ENCODE measurements around the gene TMEM30A.
A peak's percentile ranks its signal among the peaks of the same experiment; 100 is the strongest.

TMEM30A gene

DNA sequence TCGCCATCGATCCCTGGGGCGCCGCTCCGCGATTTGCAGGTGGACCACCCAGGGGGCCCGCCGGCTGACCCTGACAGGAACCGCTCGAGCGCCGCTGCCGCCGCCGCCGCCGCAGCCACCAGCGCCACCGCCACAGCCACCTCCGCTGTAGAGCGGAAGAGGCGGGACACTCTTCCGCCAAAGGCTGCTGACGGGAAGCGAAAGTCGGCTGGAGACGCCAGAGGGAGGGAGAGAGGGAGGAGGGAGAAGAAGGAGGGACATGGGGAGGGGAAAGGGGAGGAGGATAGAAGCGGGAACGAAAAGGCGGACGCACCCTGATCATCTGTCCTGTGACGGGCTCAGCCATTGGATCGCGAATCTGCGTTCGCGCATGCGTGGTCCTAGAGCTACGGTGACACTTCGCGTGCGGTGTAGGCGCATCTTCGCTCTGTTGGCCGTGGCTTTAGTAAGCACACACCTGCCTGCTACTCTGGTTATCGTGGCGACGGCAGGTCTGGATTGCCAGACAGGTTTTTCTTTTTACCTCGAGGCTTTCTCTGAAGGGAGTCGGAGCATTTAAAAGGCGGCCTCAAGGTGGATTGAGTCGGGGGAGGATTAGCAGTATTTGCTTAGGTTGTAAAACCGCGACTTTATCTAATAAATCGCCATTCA lies at the start of gene TMEM30A:
Gene TMEM30A (minus strand): TSS at position 161 of the 651 bp plus-strand sequence. CDS start 154 bp downstream, at position 7.
- DNase-seq, result peak; percentile 98

DNA sequence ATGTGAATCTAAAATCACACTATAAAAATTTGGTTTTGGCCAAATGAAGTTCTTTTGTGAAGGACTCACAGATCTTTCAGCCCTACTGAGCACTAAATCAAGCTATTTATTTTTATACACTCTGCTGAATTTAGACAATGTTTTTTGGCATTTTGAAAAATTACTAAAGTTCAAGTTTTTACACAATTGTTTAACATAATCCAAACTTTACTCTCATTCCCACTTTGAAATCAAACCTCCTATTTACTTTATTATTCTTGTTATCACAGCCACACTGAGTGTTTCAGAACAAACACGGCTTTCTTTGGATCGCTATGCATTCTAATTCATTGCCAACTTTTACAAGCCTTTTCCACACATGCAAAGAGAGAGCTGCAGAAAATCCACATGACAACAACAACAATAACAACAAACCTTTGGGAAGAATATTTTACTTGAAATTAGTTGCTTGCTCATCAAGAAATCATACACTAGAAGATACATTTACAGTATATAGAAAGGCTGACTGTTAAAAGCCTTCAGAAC lies 49.1 kb upstream of the TMEM30A start:
- DNase-seq, result no peak

DNA sequence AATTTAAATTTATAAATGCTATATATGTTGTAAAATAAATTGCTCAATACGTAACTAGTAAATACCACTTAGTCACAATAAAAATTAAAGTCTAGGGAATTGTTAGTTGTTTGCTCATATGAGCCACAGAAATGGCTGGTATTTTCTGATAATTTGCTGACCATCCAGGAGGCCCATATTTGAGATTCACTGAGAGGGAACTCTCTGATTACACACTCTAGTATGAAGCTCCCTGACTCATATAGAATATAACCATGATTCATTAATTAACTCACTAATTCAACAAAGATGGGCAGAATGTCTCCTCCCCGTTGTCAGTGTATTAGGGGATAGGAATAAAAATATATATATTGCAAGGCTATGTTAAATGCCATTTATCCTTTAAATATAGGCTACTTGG lies 46.6 kb upstream of the TMEM30A start:
- DNase-seq, result no peak

DNA sequence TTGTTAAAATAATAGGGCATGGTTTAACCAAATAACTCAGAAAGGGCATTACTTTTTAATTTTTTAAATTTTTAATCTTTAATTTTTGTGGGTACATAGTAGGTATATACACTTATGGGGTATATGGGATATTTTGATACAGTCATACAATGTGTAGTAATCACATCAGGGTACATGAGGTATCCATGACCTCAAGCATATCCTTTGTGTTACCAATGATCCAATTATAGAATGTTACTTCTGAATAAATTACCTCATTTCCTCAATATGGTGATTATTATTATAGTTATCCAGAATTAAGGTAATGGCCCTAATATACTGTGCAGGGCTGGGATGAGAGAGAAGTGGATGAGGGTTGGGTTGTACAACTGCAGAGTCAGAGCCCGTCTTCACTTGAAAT lies 45.1 kb upstream of the TMEM30A start:
- DNase-seq, result no peak

DNA sequence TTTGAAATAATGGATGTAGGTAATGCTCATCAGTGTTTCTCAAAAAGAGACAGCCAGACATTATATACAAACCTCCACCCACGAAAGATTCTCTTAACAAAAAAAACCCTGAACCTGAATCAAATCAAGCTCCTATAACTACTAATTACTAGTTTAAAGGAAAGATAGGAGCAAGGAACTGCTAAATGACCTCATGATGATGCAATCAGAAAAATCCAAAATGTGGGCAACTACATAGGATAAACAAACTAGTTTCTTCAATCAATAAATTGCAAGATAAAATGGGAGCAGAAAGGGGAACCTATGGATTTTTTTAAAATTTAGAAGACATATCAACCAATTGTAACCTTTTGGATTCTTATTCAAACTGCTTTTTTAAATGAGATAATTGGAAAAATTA lies 43.2 kb upstream of the TMEM30A start:
- DNase-seq, result no peak

DNA sequence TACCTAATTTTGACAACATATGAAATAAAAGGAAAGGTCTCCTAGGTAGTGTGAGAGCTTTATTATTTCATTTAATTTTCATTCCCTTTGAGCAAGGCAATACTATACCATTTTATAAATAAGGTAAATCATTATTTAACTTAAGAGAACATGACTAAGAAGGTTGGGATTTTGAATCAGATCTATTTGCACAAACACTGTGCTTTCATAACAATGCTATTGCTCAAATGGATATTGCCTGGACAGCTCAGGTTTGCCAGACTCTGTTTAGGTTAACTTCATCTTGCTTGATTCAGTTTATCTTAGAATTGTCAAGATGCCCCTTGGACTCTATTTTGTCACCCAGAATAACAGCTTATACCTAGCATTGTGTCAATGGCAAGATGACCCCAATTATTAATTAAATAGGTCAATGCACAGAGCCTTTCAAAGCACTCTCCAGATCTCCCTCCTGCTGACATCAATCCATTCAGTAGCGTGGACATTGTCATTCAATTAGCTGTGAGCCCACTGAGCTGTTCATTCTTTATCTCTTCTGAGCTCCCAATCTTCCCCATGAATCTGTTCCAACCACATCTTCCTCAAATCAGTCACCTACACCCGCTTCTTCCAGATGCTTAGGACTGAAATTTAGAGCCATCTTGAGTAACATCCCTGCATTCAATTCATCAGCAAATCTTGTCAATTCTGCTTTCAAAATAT lies 42.1 kb upstream of the TMEM30A start:
- no peak for DNase-seq

DNA sequence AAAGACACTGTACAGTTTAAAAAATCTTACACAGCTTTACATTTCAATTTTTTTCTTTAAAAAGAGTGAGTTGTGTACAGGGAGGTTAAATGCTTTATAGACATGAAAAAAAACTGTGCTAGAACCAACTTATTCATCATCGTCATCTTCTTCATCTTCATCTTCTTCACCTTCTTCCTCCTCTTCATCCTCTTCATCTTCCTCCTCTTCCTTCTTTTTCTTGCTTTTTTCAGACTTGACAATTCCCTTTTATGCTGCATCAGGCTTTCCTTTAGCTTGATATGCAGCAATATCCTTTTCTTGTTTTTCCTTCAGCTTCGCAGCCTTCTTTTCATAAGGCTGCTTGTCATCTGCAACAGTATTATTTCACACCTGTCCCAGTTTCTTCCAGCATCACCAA lies 34.3 kb upstream of the TMEM30A start:
- DNase-seq, result no peak

DNA sequence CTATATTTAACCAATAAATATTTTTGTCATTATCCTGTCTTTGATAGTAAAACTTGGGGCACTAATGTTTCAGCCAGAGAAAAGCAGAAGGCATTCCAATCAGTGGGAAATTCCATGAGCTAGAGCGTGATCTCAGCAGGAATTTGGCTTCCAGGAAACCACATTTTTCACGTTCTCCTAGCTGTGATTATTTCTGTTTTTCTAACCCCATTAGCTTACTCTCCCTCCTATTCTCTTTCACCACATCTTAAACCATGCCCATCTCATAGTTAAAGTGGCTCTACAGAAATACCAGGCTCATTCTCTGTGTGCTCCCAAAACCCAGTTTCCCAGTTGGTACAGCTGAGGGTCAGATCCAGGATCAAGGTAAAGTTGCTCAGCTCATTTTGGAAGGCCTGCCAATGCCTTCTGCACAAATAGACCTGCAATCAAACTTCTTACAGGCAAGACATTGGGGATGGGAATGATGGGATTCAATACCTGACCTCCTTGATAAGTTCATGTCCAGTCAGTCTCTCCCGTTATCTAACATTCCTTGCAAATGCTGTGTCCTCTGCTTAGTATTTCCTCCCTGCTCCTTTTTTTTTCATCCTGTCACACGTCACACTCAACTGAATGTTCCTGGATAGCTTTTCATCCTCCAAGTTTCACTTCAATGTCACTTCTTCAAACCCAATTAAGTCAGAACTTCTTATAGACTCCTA lies 33.1 kb upstream of the TMEM30A start:
- no peak for DNase-seq

DNA sequence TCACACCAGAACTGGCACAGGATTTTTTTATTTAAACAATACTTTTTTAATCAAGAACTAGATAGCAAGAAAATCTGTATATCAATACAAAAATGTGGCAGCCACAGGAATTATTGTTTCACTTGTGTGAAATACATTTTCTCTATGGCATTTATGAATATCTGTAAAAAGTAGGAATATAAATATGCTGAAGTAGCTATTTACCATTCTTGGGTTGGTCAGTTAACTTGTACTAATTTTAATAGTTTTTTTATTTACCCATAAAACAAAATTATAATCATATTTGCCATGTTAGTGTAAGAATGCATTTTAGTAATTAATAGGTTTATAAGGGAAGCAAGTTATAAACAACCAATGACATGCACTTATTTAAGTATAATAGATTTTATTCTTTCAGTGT lies 31.4 kb upstream of the TMEM30A start:
- DNase-seq, result no peak

DNA sequence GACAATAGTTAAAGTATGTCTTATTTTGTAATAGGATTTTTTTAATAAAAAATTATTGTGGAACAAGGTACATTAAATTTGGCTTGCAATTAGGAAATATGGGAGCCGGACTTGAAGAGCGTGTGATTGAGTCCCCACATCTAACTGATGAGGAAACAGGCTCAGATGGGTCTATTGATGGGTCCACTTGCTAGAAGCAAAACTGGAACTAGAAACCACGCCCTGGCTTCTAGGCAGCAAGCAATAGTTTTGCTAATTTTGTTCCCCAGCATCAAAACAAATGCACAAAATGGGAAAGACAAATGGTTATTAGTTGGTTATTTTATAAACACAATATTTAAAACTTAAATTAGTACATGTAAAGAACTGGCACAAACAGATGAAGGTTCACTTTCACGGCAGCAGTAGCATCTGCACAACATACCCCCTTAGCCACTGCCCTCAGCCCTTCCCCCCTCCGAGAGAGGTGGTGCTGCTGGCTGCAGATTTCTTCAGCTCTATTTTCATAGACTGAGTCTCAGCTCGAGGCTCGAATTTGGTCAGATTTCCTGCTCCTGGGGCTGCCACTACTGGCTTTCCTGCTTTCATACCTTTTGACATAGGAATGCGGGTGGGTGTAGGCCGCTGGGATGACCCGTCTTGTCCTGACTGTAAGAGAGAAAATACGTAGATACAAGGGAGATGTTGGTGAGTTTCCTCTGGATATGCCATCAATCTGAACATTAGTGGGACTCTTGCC lies 23.8 kb upstream of the TMEM30A start:
- no peak for DNase-seq

DNA sequence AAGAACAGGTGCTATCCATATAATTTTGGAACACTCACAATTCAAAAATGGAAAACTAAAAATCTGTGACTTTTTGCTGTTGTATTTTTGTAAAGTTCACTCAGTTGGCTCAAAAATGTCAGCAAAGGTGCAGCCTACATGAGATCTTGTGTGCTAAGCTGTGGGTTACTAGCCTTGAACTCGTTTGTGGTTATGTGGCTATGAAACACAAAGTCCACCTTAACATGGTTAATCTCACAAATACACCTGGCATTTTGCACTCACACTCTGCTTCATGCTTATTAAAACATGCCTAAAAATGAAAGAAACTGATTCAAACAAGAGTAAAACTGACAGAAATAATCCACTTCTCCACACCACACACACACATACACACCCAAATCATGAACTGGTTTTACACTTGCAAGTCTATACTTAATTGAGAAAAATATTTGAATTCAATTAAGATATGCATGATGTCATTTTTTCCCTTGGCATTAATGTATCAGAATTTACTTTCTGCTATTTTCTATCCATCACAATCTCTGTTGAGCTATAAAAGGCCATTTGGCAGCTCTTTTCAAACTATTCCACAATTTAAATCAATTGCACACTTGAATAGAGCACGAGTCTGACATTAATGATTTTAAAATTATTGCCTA lies 22.9 kb upstream of the TMEM30A start:
- DNase-seq, result no peak

DNA sequence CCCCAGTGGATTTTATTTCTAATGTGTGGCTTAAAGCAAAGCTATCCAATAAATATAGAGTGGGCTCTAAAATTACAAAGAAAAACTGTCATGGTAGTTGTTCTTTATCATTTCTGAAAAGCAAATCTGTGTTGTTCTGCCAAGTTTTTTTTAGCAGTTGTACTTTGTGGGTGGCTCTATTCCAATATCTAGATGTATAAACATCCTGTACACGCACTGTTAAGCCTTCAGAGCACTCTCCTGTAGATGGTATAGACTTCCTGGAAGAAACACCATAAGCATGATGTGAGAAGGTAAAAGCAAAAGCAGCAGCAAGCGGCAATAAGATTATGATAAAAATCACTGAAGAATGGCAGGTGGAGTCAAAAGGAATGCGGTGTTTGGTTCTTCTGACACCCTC lies 21.5 kb upstream of the TMEM30A start:
- DNase-seq, result no peak

DNA sequence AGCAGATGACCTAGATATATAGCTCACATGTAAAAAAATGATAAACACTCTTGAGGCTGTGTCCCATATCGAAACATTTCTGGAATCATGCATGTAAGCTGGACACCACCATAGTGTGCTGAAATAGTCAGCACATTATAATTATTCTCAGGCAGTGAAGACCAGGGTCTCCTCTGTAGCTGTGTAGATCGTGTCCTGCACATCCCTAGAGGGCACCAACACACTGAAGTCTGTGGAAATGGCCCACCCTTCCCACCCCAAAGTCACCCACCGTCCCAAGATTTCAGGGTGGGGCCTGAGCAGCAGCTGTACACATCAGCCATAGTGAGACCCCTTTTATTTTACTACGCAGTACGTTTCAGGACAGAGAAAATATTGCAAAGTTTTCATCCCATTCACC lies 21.0 kb upstream of the TMEM30A start:
- DNase-seq, result no peak

DNA sequence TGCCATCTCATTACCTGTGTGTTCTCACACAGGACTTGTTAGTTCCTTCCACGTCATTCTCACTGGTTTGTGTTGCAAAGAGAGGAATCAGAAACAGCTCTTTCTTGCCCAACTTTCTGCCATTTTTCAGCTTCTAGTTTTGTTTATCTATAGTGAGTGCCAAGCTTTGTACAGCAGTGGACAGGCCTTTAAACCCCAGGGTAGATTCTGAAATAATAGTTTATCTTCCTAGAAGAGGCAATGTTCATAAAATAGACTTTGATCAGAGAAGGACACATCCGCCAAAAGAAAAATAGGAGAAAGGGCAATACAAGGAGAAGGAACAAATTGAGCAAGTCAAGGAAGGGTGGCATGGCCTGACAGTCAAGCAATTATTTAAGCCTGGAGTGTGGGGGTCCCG lies 17.7 kb upstream of the TMEM30A start:
- DNase-seq, result no peak

DNA sequence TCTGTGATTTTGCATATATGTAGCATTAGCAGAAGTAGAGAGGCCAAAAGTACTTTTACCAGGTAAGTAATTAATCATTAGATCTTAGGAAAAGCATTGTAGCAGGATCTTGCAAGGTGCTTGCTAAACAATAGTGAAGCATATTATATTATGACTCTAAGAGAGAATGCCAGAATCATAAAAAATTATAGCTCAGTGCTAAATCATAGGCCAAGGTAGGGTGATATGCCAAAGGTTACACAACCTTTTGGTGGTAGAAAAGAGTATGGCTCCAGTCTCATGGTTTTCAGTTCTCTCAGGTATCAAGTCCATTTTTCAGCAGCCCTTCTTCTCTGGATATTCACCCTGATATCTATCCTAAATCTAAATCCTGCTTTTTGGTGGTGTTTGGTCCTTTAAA lies 16.9 kb upstream of the TMEM30A start:
- DNase-seq, result no peak

DNA sequence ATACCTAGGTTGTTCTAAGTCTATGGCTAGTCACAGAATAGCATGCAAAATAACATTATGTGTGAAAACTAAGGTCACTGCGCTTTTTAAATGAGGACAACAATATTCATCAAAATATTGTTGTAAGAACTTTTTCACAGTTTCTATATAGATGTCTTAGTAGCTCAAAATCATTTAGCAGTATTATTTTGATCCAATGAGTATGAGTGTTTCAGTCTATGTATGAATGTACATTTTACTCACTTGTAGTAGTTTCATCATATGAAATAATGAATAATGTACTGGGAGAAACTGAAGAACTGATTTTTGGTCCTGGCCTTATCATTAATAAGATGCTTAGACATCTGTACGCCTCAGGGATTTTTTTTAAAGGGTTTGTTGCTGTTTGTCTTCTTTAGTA lies 16.5 kb upstream of the TMEM30A start:
- DNase-seq, result no peak

DNA sequence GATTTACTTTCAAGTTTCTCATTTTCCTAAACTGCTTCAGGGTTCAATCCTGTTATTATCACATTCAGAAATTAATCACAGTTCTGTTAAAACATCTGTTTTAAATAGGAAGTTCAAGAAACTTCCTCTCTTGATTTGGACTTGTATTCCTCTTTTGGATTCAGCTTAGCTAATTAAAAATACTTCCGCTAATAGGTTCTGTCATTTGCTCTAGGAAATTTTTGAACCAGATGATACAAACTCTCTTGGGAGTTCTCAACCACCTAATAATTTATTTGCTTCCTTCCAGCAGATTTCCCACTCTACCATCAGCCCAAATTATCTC lies 15.9 kb upstream of the TMEM30A start:
- no peak for DNase-seq

DNA sequence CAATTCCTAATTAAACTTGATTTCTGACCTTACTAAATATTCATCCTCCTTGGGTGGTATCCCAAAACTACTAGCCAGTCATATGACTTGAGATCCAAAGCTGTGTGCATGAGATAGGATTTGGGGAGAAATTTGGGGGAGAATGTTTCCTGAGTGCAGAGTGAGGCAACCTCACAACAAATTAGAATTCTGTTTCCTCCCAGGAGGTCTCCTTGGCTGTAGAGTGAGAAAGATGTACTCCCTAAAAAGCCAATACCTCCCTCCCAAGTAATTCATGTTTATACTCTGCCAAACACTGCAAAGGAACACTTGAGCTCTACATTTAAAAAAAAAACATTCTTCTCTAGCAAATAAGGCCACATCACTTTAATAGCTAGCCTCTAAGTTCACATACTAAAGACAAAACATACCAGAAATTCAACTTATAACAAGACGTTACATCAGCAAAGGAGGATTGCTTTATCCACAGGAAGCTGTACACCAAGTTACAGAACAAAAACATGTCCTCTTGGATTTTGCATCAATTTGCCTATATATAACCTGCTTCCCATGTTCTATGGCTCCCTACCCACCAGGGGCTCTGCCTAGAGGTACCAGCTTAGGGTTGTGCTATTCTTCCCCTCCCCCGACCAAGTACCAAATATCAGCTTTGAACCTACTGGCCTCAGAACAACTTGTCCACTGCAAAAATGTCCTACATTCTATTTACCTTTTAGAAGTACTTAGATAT lies 15.4 kb upstream of the TMEM30A start:
- DNase-seq, result no peak

DNA sequence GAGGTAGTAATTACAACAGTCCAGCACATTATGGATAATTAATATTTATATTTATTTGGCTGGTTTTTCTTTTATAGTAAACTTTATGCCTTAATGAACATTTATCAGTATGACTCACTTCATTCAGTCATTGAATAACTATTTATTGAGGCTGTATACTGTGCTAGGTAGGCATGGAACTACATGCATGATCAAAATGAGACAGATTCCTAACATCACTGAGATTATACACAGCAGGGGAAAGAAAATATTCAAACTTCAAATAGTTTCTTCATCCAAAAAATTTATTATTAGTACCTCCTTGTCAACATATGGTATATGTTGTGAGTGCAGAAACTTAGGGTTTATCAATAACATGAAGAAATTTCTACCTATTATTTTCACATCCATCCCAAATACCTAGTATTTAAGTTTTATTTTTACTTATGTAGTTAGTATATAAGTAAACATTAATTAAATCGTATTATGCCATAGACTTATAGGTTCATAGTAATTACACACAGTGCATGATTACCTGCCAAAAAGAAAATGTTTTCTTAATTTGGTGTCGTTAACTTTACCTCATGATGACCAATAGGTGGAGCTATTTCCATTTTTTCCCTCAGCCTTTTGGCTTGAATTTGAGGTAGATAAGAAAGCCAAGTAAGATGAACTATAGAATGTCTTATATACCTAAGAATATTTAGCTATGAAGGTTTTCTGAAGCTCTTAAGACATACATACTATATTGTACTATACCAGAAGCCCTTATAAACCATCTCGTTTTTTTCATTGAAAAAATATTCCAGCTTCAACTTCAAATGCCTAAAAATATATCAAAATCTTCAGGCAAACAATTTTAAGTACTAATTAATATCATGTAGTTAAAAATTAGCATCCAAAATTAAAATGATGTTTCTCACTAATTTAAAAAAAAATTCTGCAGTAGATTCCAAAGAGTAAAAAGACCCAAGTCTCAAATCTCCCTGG lies 12.5 kb upstream of the TMEM30A start:
- DNase-seq, result peak; percentile 66

DNA sequence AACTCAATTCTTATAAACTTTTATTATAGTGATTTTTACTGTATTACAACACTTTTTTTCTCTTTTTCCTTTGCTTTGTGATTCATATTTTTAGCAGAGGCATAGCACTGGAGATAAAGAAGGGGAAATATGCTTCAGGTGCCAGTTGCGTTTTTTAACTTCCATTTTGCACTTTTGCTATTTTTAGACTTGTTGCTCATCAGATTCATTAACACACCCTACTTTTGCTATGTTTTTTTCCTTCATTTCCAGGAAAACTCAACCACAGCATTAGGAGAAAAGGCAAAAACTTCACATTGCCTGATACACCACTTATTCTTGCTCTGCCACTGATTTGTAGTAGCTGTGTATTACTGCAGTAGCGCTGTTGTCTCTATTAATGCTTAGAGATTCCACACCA lies 8.0 kb upstream of the TMEM30A start:
- DNase-seq, result no peak

DNA sequence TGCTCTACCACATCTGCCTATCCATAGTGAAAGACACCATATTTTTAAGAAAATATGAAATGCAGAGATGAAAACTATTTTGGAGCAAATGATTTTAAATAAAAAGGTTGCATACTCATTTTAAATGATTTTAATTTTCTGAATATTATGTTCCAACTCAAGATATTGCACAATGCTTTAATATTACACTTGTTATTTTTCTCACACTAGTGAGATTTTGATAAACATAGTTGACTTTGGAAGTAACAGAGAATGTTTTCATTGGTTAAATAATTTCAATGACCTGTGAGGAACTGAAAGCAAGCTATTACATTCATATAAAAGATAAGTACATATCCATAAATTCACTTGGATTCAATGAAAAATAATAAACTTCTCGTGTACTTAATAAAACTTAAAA lies 7.2 kb upstream of the TMEM30A start:
- DNase-seq, result no peak

All from activated CD4-positive, alpha-beta T cell treated with anti-CD3 and anti-CD28 coated beads, Interleukin-2, Interleukin-6, amounts not matched to agents 100 ng/mL and 50 ng/mL, durations not matched to agents 16 hours and 8 hours (primary cell).